MM.1S (cell line): Measurements from ENCODE around the gene LARP1.
"Not testable (repeated sequence)": the region's sequence is repeated elsewhere in the genome, so short reads cannot be mapped to it uniquely, and the experiment has no call there.

Experiments used
- DNase-seq: peaks from one replicate; pipeline ENCODE4 v3.0.0-alpha.2; 2015
- H2AFZ ChIP-seq: fragments of 300-600 bp; sonication (generic); 2 replicates; pipeline ENCODE4 v1.6.0; 2016; ENCODE audit warnings: antibody characterized with exemption, low read length
- H3F3A ChIP-seq: fragments of 300-600 bp; sonication (generic); 2 replicates; pipeline ENCODE4 v1.6.1; 2016; ENCODE audit warnings: mild to moderate bottlenecking, antibody characterized with exemption, low read length, moderate library complexity, mixed read lengths; ENCODE audit not compliant: insufficient read depth
- H3K27ac ChIP-seq: fragments of 300-600 bp; sonication (generic); 2 replicates; pipeline ENCODE4 v1.5.1; 2016; ENCODE audit warnings: mild to moderate bottlenecking, low read length
- H3K27me3 ChIP-seq: fragments of 300-600 bp; sonication (generic); replicated peaks from 2 replicates; pipeline ENCODE4 v1.6.0; 2016; ENCODE audit warnings: low read length; ENCODE audit not compliant: insufficient read depth
- H3K36me3 ChIP-seq: fragments of 300-600 bp; sonication (generic); replicated peaks from 2 replicates; pipeline ENCODE4 v1.6.1; 2016; ENCODE audit warnings: mild to moderate bottlenecking, low read length, mixed read lengths; ENCODE audit not compliant: insufficient read depth
- H3K4me1 ChIP-seq: fragments of 300-600 bp; sonication (generic); 2 replicates; pipeline ENCODE4 v1.6.1; 2016; ENCODE audit warnings: low read length, mixed read lengths
- H3K4me2 ChIP-seq: fragments of 300-600 bp; sonication (generic); 2 replicates; pipeline ENCODE4 v1.6.0; 2016; ENCODE audit warnings: low read depth, low read length
- H3K4me3 ChIP-seq: fragments of 300-600 bp; sonication (generic); 2 replicates; pipeline ENCODE4 v1.5.1; 2016; ENCODE audit warnings: low read length, mixed read lengths
- H3K79me2 ChIP-seq: fragments of 300-600 bp; sonication (generic); 2 replicates; pipeline ENCODE4 v1.6.1; 2016; ENCODE audit warnings: mixed run types, low read length, mixed read lengths
- H3K9ac ChIP-seq: fragments of 300-600 bp; sonication (generic); 2 replicates; pipeline ENCODE4 v1.6.1; 2016; ENCODE audit warnings: low read length, mixed read lengths
- H3K9me2 ChIP-seq: fragments of 300-600 bp; sonication (generic); replicated peaks from 2 replicates; pipeline ENCODE4 v1.6.1; 2016; ENCODE audit warnings: mild to moderate bottlenecking, low read length, mixed read lengths; ENCODE audit not compliant: insufficient read depth
- H3K9me3 ChIP-seq: fragments of 300-600 bp; sonication (generic); replicated peaks from 2 replicates; pipeline ENCODE4 v1.6.1; 2016; ENCODE audit warnings: mild to moderate bottlenecking, low read length, mixed read lengths; ENCODE audit not compliant: insufficient read depth
- H4K20me1 ChIP-seq: fragments of 300-600 bp; sonication (generic); 2 replicates; pipeline ENCODE4 v1.6.1; 2016; ENCODE audit warnings: mild to moderate bottlenecking, low read length, moderate library complexity, mixed read lengths; ENCODE audit not compliant: insufficient read depth
- EZH2 ChIP-seq: fragments of 300-600 bp; sonication (generic); optimal IDR thresholded peaks from 2 replicates; pipeline ENCODE3; 2017; ENCODE audit warnings: low read depth, mild to moderate bottlenecking, antibody characterized with exemption, low read length, mixed read lengths
- EZH2phosphoT487 ChIP-seq: fragments of 300-600 bp; sonication (generic); IDR thresholded peaks from 2 replicates; pipeline ENCODE4 v1.6.1; 2018; ENCODE audit warnings: antibody characterized with exemption, low read length
- TF ChIP-seq, protein P1 (sequence below): fragments of 300-600 bp; sonication (generic); IDR thresholded peaks from 2 replicates; pipeline ENCODE4 v1.5.1; 2016; ENCODE audit warnings: antibody characterized with exemption, low read length, mixed read lengths

The LARP1 gene

DNA sequence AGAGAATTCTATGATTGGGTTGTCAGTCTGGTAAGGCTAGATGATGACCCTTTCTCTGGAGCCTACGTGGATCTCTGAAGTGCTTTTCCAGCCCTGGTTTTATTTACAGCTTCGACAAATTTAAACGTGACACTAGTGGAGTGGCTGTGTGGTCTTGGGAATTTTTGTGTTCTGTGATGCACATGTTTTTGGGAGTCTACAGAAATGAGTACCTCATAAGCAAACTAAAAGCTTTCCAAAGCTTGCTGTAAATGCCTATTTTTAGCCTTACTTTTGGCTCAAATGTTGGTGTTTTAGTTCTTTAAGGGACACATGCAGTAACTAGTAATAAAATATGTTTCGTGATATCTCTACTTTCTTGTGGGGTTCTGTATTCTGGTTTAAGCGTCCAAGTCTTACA is 3.3 kb downstream of the LARP1 start:
- Histone ChIP-seq H3K4me2 (peak overlapping the region; percentile 93), H3K9me2 (no peaks in the 10 kb centered on the region), H2AFZ (no peak overlapping the region), H3K4me3 (peak overlapping the region; percentile 46), H3F3A (peaks cover 33% of the 10 kb centered on the region), H3K79me2 (peaks cover 92% of the 10 kb centered on the region), H3K27ac (no peak overlapping the region), H3K36me3 (no peaks in the 10 kb centered on the region), H3K9me3 (no peaks in the 10 kb centered on the region), H4K20me1 (peaks cover 56% of the 10 kb centered on the region), H3K4me1 (peaks cover 45% of the 10 kb centered on the region), H3K27me3 (no peaks in the 10 kb centered on the region), H3K9ac (peak overlapping the region; percentile 27; the same call in 1 of the 2 replicates)
- TF ChIP-seq EZH2phosphoT487 (no peak), EZH2 (no peak)
- TF ChIP-seq, protein P1, sequence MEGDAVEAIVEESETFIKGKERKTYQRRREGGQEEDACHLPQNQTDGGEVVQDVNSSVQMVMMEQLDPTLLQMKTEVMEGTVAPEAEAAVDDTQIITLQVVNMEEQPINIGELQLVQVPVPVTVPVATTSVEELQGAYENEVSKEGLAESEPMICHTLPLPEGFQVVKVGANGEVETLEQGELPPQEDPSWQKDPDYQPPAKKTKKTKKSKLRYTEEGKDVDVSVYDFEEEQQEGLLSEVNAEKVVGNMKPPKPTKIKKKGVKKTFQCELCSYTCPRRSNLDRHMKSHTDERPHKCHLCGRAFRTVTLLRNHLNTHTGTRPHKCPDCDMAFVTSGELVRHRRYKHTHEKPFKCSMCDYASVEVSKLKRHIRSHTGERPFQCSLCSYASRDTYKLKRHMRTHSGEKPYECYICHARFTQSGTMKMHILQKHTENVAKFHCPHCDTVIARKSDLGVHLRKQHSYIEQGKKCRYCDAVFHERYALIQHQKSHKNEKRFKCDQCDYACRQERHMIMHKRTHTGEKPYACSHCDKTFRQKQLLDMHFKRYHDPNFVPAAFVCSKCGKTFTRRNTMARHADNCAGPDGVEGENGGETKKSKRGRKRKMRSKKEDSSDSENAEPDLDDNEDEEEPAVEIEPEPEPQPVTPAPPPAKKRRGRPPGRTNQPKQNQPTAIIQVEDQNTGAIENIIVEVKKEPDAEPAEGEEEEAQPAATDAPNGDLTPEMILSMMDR: no peak
- DNase-seq: no peak

DNA sequence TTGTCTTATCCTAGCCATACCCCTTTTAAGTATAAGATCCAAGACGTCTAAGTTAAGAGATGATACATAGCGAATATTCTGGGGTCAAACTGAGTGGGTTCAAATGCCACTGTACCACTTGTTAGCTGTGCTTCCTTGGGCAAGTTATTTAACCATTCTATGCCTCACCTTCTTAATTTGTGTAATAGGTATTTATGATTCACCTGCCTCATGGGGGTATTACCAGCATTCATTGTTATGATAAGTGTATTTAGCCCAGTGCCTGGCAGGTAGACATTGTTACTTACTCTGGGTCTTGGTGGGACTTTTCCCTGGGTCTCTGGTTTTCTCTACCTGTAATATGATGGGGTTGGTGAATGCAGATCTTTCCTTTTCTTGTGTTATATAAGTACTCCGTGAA is 3.8 kb downstream of the LARP1 start:
- DNase-seq: no peak
- Histone ChIP-seq H3K9ac (no peak overlapping the region), H3K4me2 (peak overlapping the region; percentile 93; the same call in 1 of the 2 replicates), H3K27ac (no peak overlapping the region), H3K9me3 (no peaks in the 10 kb centered on the region), H2AFZ (no peak overlapping the region), H4K20me1 (peaks cover 59% of the 10 kb centered on the region), H3K27me3 (no peaks in the 10 kb centered on the region), H3K36me3 (no peaks in the 10 kb centered on the region), H3K4me3 (no peak overlapping the region), H3K9me2 (no peaks in the 10 kb centered on the region), H3K4me1 (peaks cover 42% of the 10 kb centered on the region), H3K79me2 (peaks cover 92% of the 10 kb centered on the region), H3F3A (peaks cover 33% of the 10 kb centered on the region)
- TF ChIP-seq EZH2 (no peak), EZH2phosphoT487 (no peak)
- TF ChIP-seq, protein P1: no peak

DNA sequence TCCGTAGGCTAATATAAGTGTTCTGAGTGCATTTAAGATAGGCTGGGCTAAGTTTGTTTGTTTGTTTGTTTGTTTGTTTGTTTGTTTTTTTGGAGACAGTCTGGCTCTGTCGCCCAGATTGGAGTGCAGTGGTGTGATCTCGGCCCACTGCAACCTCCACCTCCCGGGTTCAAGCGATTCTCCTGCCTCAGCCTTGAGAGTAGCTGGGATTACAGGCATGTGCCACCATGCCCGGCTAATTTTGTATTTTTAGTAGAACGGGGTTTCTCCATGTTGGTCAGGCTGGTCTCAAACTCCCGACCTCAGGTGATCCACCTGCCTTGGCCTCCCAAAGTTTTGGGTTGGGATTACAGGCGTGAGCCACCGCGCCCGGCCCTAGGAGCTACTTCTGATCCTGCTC is 4.7 kb downstream of the LARP1 start:
- DNase-seq, H3K9ac ChIP-seq, H3K9me3 ChIP-seq, H3K27me3 ChIP-seq, H2AFZ ChIP-seq, H3K4me3 ChIP-seq, H3K27ac ChIP-seq, H3K9me2 ChIP-seq, H3K36me3 ChIP-seq: not testable (repeated sequence)
- peak overlapping the region; percentile 93; the same call in 1 of the 2 replicates for H3K4me2 ChIP-seq
- peaks cover 94% of the 10 kb centered on the region for H3K79me2 ChIP-seq
- peaks cover 28% of the 10 kb centered on the region for H3F3A ChIP-seq
- peaks cover 38% of the 10 kb centered on the region for H3K4me1 ChIP-seq
- H4K20me1 ChIP-seq: peaks cover 61% of the 10 kb centered on the region

DNA sequence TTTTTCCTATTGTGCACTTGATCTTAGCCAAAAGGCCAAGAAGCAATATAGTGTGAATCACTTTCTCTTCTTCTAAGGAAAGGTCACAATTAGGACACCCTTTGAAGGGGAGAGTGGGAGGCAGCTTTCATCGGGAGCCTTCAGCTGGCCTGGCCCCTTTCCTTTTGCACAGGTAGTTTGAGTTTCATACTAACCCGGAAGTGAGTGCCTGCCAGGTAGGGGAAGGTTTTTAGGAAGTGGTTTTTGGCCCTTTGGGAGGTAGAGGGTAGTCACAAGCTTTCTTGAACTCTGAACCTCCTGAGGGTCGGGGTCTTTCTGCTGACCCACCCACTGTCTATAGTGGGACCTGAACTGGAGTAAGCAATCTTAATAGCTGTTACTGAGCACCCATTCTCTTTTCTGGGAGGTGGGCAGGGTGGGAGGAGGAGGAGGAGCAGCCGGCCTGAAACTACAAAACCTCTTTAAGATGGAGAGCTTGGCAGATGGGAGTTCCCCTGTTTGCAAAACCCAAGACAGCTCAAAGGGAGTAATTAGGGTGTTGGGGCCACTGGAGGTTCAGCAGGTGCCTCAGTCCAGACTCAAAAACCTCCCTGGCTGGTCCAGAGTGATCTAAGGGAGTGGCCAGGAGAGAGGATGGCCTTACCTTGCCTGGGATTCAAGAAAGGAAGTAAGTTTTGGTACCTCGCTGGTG is 6.0 kb downstream of the LARP1 start:
- Histone ChIP-seq H2AFZ (no peak overlapping the region), H3K4me2 (peak overlapping the region; percentile 28; the same call in 1 of the 2 replicates), H3K9ac (no peak overlapping the region), H3K4me1 (peaks cover 38% of the 10 kb centered on the region), H3K27me3 (no peaks in the 10 kb centered on the region), H3K9me3 (no peaks in the 10 kb centered on the region), H3K4me3 (no peak overlapping the region), H3K9me2 (no peaks in the 10 kb centered on the region), H3K36me3 (no peaks in the 10 kb centered on the region), H4K20me1 (peaks cover 74% of the 10 kb centered on the region), H3K27ac (peak overlapping the region; percentile 14; the same call in 1 of the 2 replicates), H3K79me2 (peaks cover 98% of the 10 kb centered on the region), H3F3A (peaks cover 28% of the 10 kb centered on the region)
- peak; percentile 50 for DNase-seq
- TF ChIP-seq, protein P1: no peak
- TF ChIP-seq EZH2phosphoT487 (no peak), EZH2 (no peak)
